Measurements from ENCODE around the gene LHX8. TPM values are rescaled to one million over a fixed set of nuclear protein-coding genes. Genes with fewer than 3 reads are reported as not detected.
"Not testable (repeated sequence)": the region's sequence is repeated elsewhere in the genome, so short reads cannot be mapped to it uniquely, and the experiment has no call there.

The LHX8 gene
- total RNA-seq, result 9.4 TPM

DNA sequence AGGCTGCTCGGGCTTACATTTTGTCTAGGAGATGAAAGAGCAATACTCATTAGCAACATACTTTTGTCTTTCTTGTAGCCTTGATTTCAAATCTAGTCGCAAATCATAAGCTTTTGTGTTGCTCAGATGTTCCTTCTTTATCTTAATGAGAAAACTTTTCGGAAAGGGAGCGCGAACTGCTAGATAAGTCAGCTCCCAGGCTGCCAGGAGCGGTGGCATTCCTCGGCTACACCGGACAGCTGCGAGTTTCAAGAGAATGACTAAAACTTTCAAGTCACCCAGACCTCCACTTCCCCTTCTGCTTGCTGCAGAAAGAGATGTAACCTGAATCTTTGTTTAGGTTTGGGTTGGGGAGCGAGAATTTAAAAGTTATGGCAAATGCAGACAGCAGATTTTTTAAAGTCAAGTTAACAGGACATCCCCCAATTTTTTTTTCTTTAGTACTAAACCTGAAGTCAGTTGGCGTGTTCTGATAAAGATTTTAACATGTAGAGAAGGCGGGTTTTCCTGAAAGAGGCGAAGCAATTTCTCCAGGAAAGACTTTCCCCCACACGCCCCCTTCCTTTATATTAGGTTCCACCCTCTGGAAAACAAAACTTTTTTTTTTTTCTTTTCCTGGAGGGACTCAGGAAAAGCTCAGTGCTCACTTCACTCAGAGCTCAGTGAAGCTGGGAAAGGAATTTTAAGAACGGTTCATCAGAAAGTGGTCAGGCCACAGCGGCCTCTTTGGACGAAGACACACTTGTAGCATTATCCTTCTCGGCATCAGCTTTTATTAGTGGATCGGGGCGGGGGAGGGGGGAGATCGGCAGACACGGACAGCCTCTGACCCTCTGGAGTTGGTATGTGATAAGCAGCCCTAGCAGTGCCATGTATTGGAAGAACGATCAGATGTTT, at the start of gene LHX8:
Gene LHX8 (plus strand): TSS at position 639 of the 897 bp plus-strand sequence. CDS start 2,227 bp downstream, outside the sequence.
- peak; percentile 75 for DNase-seq

- DNase-seq, result no peak
These were observed 48.3 kb upstream of the LHX8 start for GRCh38 chr1:75085931-75086330.

GRCh38 chr1:75087278-75087677, 46.9 kb upstream of the LHX8 start:
- DNase-seq, result no peak

- no peak for DNase-seq
These were observed 42.0 kb upstream of the LHX8 start for GRCh38 chr1:75092141-75092540.

DNA sequence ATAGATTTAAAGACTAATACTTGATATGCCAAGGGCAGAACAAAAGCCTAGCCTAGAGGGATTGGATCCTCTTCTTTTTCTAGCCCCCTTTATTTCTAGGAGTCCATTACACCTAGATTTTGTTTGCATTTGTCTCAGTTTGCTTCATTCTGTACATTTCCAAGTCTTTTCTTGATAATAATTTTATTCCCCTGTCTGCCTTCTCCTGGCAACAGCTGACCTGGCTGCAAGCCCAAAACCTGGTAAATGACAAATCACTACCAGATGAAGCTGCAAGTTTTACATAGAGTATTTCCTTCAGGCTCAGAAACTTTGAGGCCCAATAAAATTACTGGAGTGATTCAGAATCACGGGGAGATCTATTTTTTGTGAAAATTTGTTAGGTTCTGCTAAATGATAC, 36.5 kb upstream of the LHX8 start:
- DNase-seq, result peak; percentile 63

GRCh38 chr1:75099581-75099980, 34.6 kb upstream of the LHX8 start:
- DNase-seq, result no peak

DNA sequence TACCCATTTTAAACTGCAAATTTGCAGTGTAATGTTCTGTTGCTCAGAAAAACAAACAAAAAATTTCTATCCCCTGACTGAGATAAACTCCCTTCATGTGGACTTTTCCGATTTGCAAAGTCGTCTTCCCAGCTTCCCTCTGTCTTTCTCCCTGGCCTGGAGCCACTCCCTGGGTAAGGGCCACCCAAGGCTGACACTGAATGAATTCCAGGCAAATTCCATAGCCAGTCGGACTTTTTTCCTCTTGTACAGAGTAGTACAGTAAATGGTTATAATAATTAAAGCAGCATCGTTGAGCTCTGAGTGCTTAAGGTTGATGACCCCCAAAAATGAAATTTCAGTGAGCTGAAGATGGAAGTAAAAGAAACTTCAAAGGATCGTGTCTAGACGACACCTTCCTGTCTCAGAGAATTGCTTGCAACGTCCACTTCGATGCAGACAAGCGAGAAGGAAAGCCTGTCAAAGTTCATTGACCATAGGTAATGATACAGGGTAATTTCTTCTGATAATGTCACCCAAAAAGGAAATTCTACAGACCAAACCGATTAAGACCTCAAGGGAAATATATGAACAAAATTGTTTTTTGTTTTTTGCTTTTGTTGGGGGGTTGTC, 33.6 kb upstream of the LHX8 start:
- no peak for DNase-seq

DNA sequence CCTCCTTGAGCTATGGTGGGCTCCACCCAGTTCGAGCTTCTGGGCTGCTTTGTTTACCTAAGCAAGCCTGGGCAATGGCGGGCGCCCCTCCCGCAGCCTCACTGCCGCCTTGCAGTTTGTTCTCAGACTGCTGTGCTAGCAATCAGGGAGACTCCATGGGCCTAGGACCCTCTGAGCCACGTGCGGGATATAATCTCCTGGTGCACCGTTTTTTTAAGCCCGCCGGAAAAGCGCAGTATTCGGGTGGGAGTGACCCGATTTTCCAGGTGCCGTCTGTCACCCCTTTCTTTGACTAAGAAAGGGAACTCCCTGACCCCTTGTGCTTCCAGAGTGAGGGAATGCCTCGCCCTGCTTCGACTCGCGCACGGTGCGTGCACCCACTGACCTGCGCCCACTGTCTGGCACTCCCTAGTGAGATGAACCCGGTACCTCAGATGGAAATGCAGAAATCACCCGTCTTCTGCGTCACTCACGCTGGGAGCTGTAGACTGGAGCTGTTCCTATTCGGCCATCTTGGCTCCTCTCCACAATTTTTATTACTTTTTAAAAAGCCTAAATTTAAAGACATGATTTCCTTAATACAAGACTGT, 21.7 kb upstream of the LHX8 start:
- not testable (repeated sequence) for DNase-seq

DNA sequence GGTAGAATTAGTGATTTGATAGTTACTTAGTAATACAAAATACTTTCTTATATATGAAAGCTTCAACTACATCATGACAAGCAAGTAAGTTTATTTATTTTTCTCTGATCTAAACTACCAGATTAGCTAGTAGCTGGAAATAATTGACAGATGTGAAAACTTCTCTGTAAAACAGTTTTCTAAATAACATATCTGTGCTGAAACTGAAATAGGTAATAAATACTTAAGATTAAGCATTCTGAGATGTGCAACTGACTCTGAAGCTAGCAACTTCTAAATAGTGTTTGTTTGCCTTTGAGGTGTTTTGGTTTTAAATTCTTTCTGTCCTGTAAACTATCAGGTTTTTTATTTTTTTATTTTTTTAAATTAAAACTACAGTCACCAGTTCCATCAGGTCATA, 18.5 kb upstream of the LHX8 start:
- no peak for DNase-seq

DNA sequence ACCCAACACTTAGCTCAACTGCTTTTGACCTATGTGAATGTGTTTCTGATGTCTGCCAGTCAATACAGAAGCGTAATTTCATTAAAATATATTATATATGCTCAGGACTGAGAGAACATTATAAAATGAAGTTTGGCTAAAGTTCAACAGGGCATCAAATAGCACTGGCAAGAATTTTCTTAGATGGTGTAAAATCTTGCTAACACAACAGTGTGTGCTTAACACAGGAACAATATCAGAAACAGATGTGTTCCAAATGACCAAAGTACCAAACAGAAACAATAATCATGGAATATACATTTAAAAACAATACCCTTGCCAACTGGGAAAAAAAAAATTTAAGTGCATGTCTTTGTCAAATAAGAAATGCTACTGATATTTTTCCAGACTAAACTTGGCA, 10.4 kb upstream of the LHX8 start:
- no peak for DNase-seq

- peak; percentile 18 for DNase-seq
These were observed 9.7 kb upstream of the LHX8 start for GRCh38 chr1:75124510-75124909.

DNA sequence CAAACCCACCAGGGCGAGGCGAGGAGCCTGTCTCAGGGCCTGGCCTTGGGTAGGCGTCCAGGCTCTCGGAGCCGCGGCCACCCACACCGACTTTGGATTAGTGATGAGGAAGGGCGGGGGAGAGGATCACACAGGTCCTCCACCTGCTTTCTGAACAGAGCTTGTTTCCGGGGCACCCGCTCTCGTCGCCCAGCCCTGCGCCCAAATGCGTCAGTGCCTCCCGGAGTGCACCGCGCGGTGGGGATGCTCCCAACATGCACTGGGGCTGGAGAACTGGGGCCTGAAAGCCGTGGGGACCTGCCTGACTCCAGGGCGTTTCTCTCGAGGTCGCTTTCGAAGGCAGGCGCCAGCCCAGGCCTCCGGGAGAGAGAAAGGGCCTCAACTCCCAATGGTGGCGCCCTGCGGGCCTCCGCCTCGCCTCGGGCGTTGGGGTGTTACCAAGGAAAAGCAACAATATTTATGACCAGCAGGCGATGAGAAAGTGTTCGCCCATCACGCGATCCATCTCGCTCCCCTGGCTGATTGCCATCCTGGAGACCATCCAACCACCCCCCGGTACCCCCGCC, 8.9 kb upstream of the LHX8 start:
- DNase-seq, result peak; percentile 21

DNA sequence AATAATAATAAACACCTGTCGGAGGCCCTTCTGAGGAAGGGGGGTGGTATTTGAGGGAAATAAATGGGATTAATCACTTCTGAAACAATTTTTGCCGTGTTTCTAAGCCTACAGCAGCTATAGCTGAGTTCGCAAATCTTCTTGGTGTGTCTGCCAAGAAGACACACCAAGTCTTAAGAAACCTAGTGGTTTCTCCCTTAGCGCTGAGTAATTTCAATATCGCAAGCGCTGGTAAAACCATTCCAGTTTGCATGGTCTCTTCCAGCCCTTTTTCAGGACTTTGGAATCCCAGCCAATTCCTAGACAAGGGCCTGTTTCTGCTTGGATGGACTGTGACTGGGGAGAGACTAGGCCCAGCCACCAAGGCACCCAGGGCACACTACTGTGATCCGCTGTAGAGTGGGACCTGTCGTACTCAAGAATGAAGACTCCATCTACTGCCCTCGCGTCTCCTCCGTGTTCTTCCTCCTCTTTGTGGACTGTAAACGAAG, 7.5 kb upstream of the LHX8 start:
- DNase-seq, result no peak

- peak; percentile 8 for DNase-seq
These were observed 6.1 kb upstream of the LHX8 start for GRCh38 chr1:75127916-75128717.

DNA sequence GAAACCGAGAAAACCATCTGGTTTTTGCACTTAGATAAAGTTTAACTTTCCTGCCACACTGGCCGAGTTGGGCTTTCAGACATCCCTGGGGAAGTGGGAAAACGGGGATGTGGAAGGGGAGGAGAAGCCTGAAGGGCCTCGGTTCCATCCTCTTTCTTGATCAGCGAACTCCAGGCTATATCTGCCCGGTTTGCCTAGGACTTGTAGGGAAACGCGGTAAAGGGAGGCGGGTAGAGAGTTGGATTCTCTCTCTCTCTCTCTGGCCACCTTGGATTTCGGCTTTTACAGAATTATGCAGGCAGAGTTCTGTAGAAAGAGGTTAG, 4.6 kb upstream of the LHX8 start:
- DNase-seq, result no peak

GRCh38 chr1:75129983-75130789, 4.0 kb upstream of the LHX8 start:
- DNase-seq, result peak; percentile 58

- DNase-seq, result peak; percentile 35
These were observed 3.2 kb upstream of the LHX8 start for GRCh38 chr1:75130865-75131564.

DNA sequence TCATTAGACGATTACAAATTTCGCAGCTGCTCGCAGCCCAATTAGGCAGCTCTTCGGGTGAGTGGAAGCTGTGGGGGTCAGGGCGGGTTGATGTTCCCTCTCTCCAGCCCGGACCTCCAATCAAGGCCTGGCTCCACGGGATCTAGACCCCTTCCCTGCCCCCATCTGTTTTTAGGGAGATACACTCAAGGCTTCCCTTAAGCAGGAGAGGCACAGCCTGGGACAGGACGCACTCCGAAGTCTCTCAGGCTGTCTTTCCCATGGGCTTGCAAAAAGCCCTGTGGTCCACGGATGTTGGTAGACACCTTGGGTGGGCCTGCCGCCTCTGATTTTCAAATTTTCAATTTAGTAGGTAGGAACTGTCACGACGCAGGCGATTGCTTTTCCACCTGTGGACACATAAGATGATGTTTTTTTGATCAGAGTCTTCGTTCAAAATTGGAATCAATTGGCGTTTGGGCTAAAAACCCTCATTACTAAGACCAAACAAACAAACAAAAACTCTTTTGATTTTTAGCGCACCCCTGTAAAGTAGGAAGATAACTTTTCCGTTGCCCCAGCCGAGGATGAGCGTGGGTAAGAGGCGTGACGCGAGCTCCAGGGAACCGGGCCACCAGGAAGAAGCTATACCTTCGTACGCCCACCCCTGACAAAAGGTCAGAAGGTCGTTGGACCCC, 2.5 kb upstream of the LHX8 start:
- DNase-seq, result peak; percentile 34

GRCh38 chr1:75132242-75132811, 1.9 kb upstream of the LHX8 start:
- peak; percentile 35 for DNase-seq

All from tongue (tissue), 2 donors.